ENCODE results near the gene SLC51A.

DNA sequence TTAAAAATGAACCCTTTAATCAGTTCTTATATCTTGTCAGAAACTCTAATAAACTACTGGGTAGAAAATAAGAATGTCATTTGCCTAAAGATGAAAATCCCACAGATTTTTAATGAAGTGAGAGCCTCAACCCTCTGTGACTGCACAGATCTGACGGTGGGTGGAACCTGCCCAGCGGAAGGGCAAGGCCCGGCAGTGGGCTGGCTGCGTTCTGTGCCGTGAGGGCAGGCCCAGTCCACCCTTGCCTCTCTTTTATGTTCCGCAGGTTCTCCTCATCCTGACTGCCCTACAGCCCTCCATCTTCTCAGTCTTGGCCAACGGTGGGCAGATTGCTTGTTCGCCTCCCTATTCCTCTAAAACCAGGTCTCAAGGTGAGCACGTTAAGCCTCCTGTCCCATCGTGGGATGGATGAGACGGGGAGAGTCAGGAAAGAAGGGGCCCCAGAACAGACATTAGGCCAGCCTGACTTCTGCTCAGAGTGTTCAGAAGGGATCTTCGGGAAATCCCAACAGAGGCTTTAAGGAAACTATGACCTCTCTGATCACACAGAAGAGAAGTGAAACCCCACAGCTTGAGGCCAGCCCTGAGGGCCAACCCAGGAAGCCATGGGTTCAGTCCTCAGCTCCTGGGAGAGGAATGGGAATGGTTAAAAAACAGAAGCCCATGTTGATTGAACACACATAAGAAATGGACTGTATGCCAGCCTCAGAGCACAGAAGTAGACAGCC, 16.0 kb downstream of the SLC51A start:
- TF ChIP-seq EZH2phosphoT487 (IDR thresholded peaks at IDR 0.05; ENCODE audit: borderline replicate concordance, low read depth, low read length), result no peak
- TF ChIP-seq, protein P1, sequence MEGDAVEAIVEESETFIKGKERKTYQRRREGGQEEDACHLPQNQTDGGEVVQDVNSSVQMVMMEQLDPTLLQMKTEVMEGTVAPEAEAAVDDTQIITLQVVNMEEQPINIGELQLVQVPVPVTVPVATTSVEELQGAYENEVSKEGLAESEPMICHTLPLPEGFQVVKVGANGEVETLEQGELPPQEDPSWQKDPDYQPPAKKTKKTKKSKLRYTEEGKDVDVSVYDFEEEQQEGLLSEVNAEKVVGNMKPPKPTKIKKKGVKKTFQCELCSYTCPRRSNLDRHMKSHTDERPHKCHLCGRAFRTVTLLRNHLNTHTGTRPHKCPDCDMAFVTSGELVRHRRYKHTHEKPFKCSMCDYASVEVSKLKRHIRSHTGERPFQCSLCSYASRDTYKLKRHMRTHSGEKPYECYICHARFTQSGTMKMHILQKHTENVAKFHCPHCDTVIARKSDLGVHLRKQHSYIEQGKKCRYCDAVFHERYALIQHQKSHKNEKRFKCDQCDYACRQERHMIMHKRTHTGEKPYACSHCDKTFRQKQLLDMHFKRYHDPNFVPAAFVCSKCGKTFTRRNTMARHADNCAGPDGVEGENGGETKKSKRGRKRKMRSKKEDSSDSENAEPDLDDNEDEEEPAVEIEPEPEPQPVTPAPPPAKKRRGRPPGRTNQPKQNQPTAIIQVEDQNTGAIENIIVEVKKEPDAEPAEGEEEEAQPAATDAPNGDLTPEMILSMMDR (conservative IDR thresholded peaks at IDR 0.05; ENCODE audit: low read length), result no peak

All from OCI-LY7 (cell line).